OCI-LY7 (cell line): Measurements from ENCODE around the gene VAMP7. TPM values are rescaled to one million over a fixed set of nuclear protein-coding genes. Genes with fewer than 3 reads are reported as not detected.

ENCODE experiments used
- BruUV-seq: library from RNA; stranded (reverse); fragments of 400-500 nt; replicated peaks from 2 replicates; lab custom pipeline; 2021; lab: Mats Ljungman, UMichigan
- CTCF ChIA-PET: fragments of 300-600 bp; sonication (Branson Sonifier 250); formaldehyde crosslinking; loops from one replicate; lab custom pipeline; 2022; ENCODE audit warnings: antibody characterized with exemption; ENCODE audit not compliant: unreplicated experiment; lab: Charles Lee
- POLR2A ChIA-PET: fragments of 300-600 bp; sonication (Branson Sonifier 250); formaldehyde crosslinking; loops from one replicate; lab custom pipeline; 2022; ENCODE audit warnings: antibody characterized with exemption; lab: Charles Lee
- DNase-seq: peaks from one replicate; pipeline ENCODE4 v3.0.0-alpha.2; 2015; ENCODE audit warnings: low spot score
- H2AFZ ChIP-seq: fragments of 200-600 bp; sonication (generic), shearing (Covaris generic); 2 replicates; pipeline ENCODE4 v1.6.1; 2014; ENCODE audit warnings: mild to moderate bottlenecking, antibody characterized with exemption, low read length, moderate library complexity
- H3K27ac ChIP-seq: fragments of 200-600 bp; sonication (generic); 2 replicates; pipeline ENCODE4 v1.5.1; 2014; ENCODE audit warnings: mixed run types, low read depth, mild to moderate bottlenecking, moderate library complexity, low read length, inconsistent platforms; ENCODE audit not compliant: poor library complexity, severe bottlenecking
- H3K36me3 ChIP-seq: fragments of 200-600 bp; sonication (generic); 2 replicates; pipeline ENCODE4 v1.6.1; 2014; ENCODE audit warnings: mild to moderate bottlenecking, antibody characterized with exemption, low read length, moderate library complexity, mixed read lengths; ENCODE audit not compliant: insufficient read depth
- H3K4me1 ChIP-seq: fragments of 200-600 bp; sonication (generic); 2 replicates; pipeline ENCODE4 v1.5.1; 2014; ENCODE audit warnings: mild to moderate bottlenecking, low read length; ENCODE audit not compliant: insufficient read depth, poor library complexity, severe bottlenecking
- H3K4me2 ChIP-seq: fragments of 200-600 bp; sonication (generic); 2 replicates; pipeline ENCODE4 v1.6.1; 2014; ENCODE audit warnings: mild to moderate bottlenecking, low read length
- H3K4me3 ChIP-seq: fragments of 200-600 bp; sonication (generic); 2 replicates; pipeline ENCODE4 v1.5.1; 2014; ENCODE audit warnings: mild to moderate bottlenecking, low read depth, low read length; ENCODE audit not compliant: poor library complexity, severe bottlenecking
- H3K79me2 ChIP-seq: fragments of 200-600 bp; sonication (generic); 2 replicates; pipeline ENCODE4 v1.6.1; 2016; ENCODE audit warnings: low read depth, mild to moderate bottlenecking, low read length, moderate library complexity, mixed read lengths; ENCODE audit not compliant: insufficient read depth
- H3K9me2 ChIP-seq: fragments of 200-600 bp; sonication (generic); 2 replicates; pipeline ENCODE4 v1.6.1; 2016; ENCODE audit warnings: mild to moderate bottlenecking, low read length, mixed read lengths; ENCODE audit not compliant: insufficient read depth
- H3K9me3 ChIP-seq: fragments of 200-600 bp; sonication (generic); 2 replicates; pipeline ENCODE4 v1.6.1; 2014; ENCODE audit warnings: mild to moderate bottlenecking, mixed run types, low read length, mixed read lengths
- H4K20me1 ChIP-seq: fragments of 200-600 bp; sonication (generic); 2 replicates; pipeline ENCODE4 v1.6.1; 2014; ENCODE audit warnings: mild to moderate bottlenecking, antibody characterized with exemption, low read length, moderate library complexity, mixed read lengths; ENCODE audit not compliant: insufficient read depth
- CTCF ChIP-seq: fragments of 200-600 bp; sonication (generic); conservative IDR thresholded peaks from 2 replicates; pipeline ENCODE4 v1.5.1; 2014; ENCODE audit warnings: mild to moderate bottlenecking, antibody characterized with exemption, low read length, moderate library complexity, mixed read lengths
- EZH2phosphoT487 ChIP-seq: fragments of 200-600 bp; sonication (generic); IDR thresholded peaks from 2 replicates; pipeline ENCODE4 v1.6.1; 2018; ENCODE audit warnings: low read depth, borderline replicate concordance, mild to moderate bottlenecking, mixed run types, antibody characterized with exemption, low read length, moderate library complexity, mixed read lengths
- intact Hi-C: fragments of 100-400 bp; cut with micrococcal nuclease; formaldehyde crosslinking; loops from one replicate; pipeline ENCODE4 v1.10.0; 2022; ENCODE audit not compliant: unreplicated experiment
- total RNA-seq, 2 experiments: library from RNA; depleted of rRNA in 1 of 2; stranded (reverse); fragments of >200 nt in 1 of 2; shearing (Covaris generic) in 1 of 2; gene quantifications; 2 replicates each; pipeline ENCODE4 v1.2.3, GENCODE V29; 2014 to 2022

VAMP7 gene
- total RNA-seq, 2 experiments from 2014 or later: 19.2 to 32.0 TPM

GRCh38 chrX:155962906-155963305 lies 81.8 kb downstream of the VAMP7 start:
- Histone ChIP-seq H3K4me1 (no peaks in the 10 kb centered on the region), H3K9me3 (no peaks in the 10 kb centered on the region), H3K27ac (no peak overlapping the region), H3K36me3 (no peaks in the 10 kb centered on the region), H3K79me2 (no peaks in the 10 kb centered on the region), H4K20me1 (no peaks in the 10 kb centered on the region), H3K9me2 (no peaks in the 10 kb centered on the region), H2AFZ (no peak overlapping the region), H3K4me3 (no peak overlapping the region), H3K4me2 (no peak overlapping the region)
- TF ChIP-seq CTCF (no peak), EZH2phosphoT487 (no peak)
- ChIA-PET CTCF (no interaction called here), POLR2A (no interaction called here)
- no TSS peak for BruUV-seq
- intact Hi-C loops: no loop called here
- DNase-seq: no peak

GRCh38 chrX:155966876-155967275 lies 85.7 kb downstream of the VAMP7 start:
- H3K79me2 ChIP-seq: no peaks in the 10 kb centered on the region
- peak; percentile 76 for TF ChIP-seq CTCF
- TF ChIP-seq EZH2phosphoT487: no peak
- no peak overlapping the region for H3K4me2 ChIP-seq
- H2AFZ ChIP-seq: no peak overlapping the region
- H3K27ac ChIP-seq: no peak overlapping the region
- H3K9me2 ChIP-seq: no peaks in the 10 kb centered on the region
- BruUV-seq: no TSS peak
- DNase-seq: peak; percentile 34
- no peaks in the 10 kb centered on the region for H3K4me1 ChIP-seq
- ChIA-PET CTCF (no interaction called here), POLR2A (no interaction called here)
- no peaks in the 10 kb centered on the region for H3K36me3 ChIP-seq
- no peaks in the 10 kb centered on the region for H4K20me1 ChIP-seq
- H3K4me3 ChIP-seq: no peak overlapping the region
- no peaks in the 10 kb centered on the region for H3K9me3 ChIP-seq
- intact Hi-C loops: no loop called here

- Histone ChIP-seq H3K4me1 (no peaks in the 10 kb centered on the region), H4K20me1 (no peaks in the 10 kb centered on the region), H3K36me3 (no peaks in the 10 kb centered on the region), H2AFZ (no peak overlapping the region), H3K4me2 (no peak overlapping the region), H3K9me2 (no peaks in the 10 kb centered on the region), H3K79me2 (no peaks in the 10 kb centered on the region), H3K4me3 (no peak overlapping the region), H3K9me3 (no peaks in the 10 kb centered on the region), H3K27ac (no peak overlapping the region)
- TF ChIP-seq CTCF: no peak
- TF ChIP-seq EZH2phosphoT487: no peak
- CTCF ChIA-PET: no interaction called here
- no peak for DNase-seq
- POLR2A ChIA-PET: no interaction called here
- BruUV-seq: no TSS peak
- intact Hi-C loops: no loop called here
Observed at GRCh38 chrX:155967653-155968325, 86.6 kb downstream of the VAMP7 start.
